ENCODE measurements around the gene CRYBA2.

GRCh38 chr2:219026946-219027345 is 33.7 kb upstream of the CRYBA2 start:
- TF ChIP-seq CTCF (IDR thresholded peaks at IDR 0.05) (no peak), POLR2A (IDR thresholded peaks at IDR 0.05) (no peak)

All from lower leg skin (tissue), 3 donors.